Left colon (tissue), 2 donors: ENCODE measurements around the gene WNT7B. TPM values are rescaled to one million over a fixed set of nuclear protein-coding genes. Genes with fewer than 3 reads are reported as not detected.

Experiments
- ATAC-seq: fragments of 200-7000 bp; cut with Tn5 transposase; one replicate; pipeline ENCODE4 v1.9.1; 2020; ENCODE audit warnings: mild to moderate bottlenecking, moderate library complexity
- DNase-seq, 2 donors: peaks; one replicate each; pipeline ENCODE4 v3.0.0-alpha.2; 2020
- intact Hi-C, 2 donors: fragments of 100-400 bp; cut with DNase I in 1 of 2; cut with micrococcal nuclease in 1 of 2; formaldehyde crosslinking; loops; one replicate each; pipeline versions ENCODE4 v1.11.2 to v1.14.0; 2022; cut with DNase I, micrococcal nuclease
- total RNA-seq, 2 donors: library from RNA; stranded (reverse); fragmentation: NEBNext Ultra II Directional; extraction: Animal tissue kit (Norgen Biotek cat#: 25700); gene quantifications; one replicate each; pipeline ENCODE4 v1.2.1, GENCODE V29; 2021
- donor health status: DM: no; HTN: no; CAD: no.
- donor health status: DM: yes; HTN: yes; CAD: no.

WNT7B gene
- total RNA-seq, 2 donors from 2014 or later = not detected

- ATAC-seq (no peak), DNase-seq (no peak)
- intact Hi-C loops = no loop called here
These were observed 53.1 kb downstream of the WNT7B start for GRCh38 chr22:45923835-45924234.

DNA sequence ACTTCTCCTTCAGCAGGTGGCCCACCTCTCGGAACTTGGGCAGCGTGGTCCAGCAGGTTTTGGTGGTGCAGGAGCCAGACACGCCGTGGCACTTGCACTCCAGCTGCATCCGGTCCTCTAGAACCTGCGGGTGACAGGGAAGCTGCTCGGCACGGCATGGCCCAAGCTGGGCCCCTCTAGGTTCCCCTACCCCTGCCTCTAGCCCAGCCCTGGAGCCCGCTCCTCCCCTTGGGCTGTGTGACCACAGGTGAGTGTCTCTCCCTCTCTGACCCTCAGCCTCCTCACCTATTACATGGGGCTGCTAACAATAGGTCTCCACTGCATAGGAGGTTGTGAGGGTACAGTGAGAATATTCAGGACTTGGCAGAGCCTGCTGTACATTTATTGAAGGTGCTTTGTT is 53.8 kb downstream of the WNT7B start:
- ATAC-seq (no peak), DNase-seq (no peak)
- intact Hi-C loops = no loop called here

- intact Hi-C loops = no loop called here
- DNase-seq (no peak), ATAC-seq (no peak)
These were observed 54.3 kb downstream of the WNT7B start for GRCh38 chr22:45922661-45923060.

GRCh38 chr22:45922256-45922655 is 54.7 kb downstream of the WNT7B start:
- ATAC-seq (no peak), DNase-seq (no peak)
- intact Hi-C loops = no loop called here

GRCh38 chr22:45919504-45920286 is 57.3 kb downstream of the WNT7B start:
- no peak for ATAC-seq
- DNase-seq = no peak
- intact Hi-C loops = no loop called here

DNA sequence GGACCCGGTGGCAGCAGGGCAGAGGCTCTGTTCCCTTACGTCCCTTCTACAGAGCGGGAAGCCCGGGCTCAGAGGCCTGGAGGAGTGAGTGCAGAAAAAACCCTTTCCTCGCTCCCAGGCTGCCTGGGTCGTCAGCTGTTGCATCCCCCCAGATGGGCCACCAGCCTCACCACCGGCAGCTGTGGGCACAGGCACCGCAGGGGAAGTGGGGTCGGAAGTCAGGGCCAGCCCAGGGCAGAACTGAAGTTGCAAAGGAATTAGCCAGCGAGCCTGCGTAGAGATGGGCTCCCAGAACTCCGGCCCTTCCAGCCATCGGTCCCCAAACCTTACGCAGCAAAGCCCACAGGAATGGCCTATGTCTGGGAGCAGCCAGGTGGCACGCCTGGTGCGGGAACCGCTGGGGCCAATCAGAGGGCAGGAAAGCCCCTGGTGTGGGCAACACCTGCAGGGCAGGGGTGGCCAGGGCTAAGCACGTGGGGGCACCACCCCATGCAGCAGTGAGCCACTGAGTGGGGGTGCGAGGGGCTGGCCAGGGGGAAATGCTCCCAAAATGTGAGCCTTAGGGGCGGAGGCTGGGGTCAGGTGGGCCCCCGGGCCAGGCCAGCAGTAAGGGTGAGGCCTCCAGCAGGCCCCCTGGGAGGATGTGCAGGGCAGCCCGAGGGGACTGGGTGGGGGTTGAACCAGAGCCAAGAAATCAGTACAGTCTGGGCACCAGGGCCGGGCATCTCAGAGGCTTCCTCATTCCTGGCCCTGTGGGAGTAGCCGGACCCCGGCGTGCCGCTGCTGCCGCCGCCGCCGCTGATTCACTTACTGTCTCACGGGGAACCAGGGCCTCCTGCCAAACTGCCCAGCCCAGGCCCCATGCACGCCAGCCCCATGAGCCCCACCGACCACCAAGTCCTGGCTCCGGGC is 58.2 kb downstream of the WNT7B start:
- ATAC-seq (no peak), DNase-seq (no peak)
- intact Hi-C loops = no loop called here

GRCh38 chr22:45917700-45918458 is 59.1 kb downstream of the WNT7B start:
- ATAC-seq = no peak
- DNase-seq = no peak
- intact Hi-C loops = no loop called here

- DNase-seq (no peak), ATAC-seq (no peak)
- intact Hi-C loops = no loop called here
These were observed 59.8 kb downstream of the WNT7B start for GRCh38 chr22:45917146-45917545.

DNA sequence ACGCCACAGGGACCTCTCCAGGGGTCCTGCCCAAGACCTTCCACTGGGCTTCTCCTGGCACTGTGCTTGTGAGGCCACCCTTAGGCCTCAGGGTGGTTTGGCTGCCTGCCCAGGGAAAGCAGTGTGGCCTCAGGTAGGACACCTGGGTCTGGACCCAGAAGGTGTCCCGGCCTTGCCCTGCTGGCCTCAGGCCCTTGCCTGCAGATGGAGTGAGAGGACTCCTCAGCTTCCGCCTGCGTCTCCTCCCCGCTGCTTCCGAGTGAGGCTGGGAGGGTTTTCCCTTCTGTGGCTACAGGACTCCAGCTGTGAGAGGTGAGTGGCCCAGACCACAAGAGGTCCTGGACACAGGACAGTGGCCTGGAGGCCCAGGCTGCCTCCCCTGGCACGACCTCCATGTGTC is 60.4 kb downstream of the WNT7B start:
- intact Hi-C loops = no loop called here
- DNase-seq = no peak
- no peak for ATAC-seq

DNA sequence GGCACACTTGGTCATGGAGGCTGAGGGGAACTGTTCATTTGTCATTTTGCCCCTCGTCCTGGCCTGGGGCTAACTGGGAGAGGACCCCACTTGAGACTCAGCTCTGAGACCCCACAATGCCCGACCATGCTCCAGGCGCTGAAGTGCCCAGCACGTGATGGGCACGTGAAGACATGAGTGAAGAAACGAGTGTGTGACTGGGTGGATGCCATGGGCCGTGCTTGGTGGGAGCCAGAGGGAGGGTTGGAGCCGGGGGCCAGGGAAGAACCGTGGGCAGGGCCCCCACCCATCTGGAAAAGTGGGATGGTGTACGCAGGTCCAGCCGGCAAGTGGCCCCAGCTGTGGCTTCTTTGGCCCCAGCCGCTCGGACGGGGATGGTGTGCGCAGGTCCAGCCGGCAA is 61.1 kb downstream of the WNT7B start:
- DNase-seq = no peak
- no peak for ATAC-seq
- intact Hi-C loops = no loop called here

DNA sequence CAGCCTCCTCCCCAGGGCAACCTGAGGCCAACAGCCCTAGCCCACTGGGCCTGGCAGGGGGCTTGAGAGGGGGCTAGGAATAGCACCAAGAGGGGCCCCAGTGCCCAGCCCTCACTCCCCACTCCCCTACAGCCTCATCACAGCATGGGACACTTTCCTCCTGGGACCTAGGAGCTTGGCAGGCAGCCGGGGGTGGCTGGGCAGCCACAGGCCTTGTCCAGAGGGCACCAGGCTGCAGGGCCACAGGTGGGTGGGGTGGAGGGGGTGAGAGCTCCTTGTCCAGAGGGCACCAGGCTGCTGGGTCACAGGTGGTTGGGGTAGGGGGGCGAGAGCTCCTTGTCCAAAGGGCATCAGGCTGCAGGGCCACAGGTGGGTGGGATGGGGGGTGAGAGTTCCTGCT is 61.8 kb downstream of the WNT7B start:
- ATAC-seq (no peak), DNase-seq (no peak)
- intact Hi-C loops = no loop called here

- no peak for ATAC-seq
These were observed 62.7 kb downstream of the WNT7B start for GRCh38 chr22:45914309-45914708.

GRCh38 chr22:45912910-45913309 is 64.1 kb downstream of the WNT7B start:
- ATAC-seq = no peak
- no peak for DNase-seq
- intact Hi-C loops = no loop called here

More at GRCh38 chr22:45914309-45914708, 62.7 kb downstream of the WNT7B start:
- DNase-seq = no peak
- intact Hi-C loops = no loop called here

GRCh38 chr22:45911601-45912271 is 65.2 kb downstream of the WNT7B start:
- intact Hi-C loops = no loop called here
- DNase-seq = no peak
- no peak for ATAC-seq

GRCh38 chr22:45910928-45911467 is 66.0 kb downstream of the WNT7B start:
- no peak for DNase-seq
- intact Hi-C loops = no loop called here
- ATAC-seq = no peak

DNA sequence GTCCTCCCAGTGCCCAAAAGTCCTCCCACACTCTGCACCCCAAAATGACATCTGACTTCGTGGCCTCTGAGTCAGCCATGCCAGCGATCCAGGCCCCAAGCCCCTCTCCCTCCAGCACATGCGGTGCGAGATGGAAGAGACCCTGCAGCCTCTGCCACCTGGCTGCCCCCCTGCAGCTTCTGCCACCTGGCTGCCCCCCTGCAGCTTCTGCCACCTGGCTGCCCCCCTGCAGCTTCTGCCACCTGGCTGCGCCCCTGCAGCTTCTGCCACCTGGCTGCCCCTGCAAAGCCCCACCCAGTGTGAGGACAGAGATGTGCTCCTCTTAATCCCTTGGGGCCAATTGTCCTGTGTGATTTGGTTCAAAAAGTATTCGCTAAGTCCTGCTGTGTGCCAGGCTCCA is 68.0 kb downstream of the WNT7B start:
- ATAC-seq (no peak), DNase-seq (no peak)
- intact Hi-C loops = no loop called here

DNA sequence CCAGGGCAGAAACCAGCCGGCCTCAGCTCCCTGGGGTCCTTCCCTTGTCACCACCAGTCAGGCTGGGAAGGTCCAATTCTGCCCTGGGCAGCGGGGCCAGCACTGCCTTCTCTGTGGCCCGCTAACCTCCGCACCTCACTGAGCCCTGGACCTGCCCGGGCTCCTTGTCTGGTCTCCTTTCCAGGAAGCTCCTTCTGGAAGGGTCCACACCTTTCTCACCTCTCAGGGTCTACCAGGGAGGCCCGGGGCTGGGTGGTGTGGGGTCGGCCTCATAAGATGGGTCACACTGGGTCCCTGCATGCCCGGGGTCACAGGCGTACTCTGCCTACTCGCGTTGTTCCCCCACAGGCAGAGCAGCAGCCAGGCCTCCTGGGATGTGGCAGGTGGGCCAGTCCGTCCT is 69.0 kb downstream of the WNT7B start:
- DNase-seq = no peak
- intact Hi-C loops = no loop called here
- ATAC-seq = no peak

DNA sequence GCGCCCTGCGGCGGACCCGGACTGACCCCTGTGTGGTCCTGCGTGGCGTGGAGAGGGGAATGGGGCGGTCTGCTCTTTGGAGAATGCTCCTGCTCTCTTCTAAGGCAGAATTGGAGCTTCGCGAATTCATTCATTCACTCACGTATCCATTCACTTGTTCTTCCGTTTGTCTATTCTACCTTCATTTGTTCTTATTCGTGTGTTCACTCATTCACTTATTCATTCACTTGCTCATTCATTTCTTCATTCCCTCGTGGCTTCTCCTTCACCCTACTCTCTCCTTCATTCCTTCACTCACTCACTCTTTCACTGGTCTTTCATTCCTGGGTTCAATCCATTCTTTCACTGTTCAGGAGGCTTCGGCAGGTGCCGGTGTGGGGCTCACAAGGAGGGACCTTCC is 69.6 kb downstream of the WNT7B start:
- DNase-seq = no peak
- no peak for ATAC-seq
- intact Hi-C loops = no loop called here

- DNase-seq (no peak), ATAC-seq (no peak)
- intact Hi-C loops = no loop called here
These were observed 70.0 kb downstream of the WNT7B start for GRCh38 chr22:45906946-45907345.
